ENCODE results near the gene CHRNB4.

Gene CHRNB4

DNA sequence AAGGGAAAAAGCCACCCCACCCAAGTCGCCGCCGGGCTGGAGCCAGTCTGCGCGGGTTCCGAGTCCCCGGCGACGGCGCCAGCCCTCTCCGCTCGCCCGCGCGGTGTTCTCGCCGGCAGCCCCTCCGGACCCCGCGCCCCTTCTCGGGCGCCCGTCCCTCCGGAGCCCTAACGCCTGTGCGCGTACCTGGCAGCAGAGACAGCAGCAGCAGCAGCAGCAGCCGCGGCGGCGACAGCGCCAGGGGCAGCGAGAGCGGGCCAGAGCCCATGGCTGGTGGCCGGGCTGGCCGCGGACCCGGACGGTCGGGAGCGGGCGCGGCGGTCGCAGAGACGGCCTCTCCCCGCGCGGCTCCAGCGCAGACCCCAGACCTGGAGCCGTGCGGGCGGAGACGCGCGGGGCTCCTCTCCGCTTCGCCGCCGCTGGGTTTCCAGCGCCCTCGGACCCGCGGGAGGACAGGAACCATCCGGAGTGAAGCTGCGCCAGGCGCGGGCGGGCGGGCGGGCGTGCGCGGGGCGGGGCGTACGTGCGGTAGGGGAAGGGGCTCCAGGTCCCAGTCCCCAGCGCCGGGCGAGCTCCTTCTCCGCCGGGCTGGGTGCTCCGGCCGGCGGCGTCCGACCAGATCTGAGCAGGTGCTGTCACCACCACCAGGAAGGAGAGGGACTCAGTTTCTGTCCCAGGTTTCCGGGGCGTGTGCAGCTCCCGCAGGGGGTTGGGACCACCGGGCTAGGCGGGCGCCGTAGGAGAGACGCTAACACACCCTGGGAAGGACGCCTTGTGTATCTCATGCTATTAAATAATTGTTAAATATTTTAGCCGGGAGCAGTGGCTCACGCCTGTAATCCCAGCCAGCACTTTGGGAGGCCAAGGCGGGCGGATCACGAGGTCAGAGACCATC is 20.2 kb downstream of the CHRNB4 start, which contains the start of gene CHRNA3:
CHRNA3 (minus strand) TSS at position 470 of the 895 bp plus-strand sequence; CDS start at position 268, 202 bp downstream.
- no peak for DNase-seq (ENCODE audit: low read depth, low spot score)
- ChIA-PET POLR2A (no interaction called here), CTCF (interaction anchor here (0.9 to 3.5 kb wide), 5 partner anchors 23 to 132 kb away, joined by 3 to 43 read pairs (median 4); no protein-coding TSS in a partner anchor)
- TF ChIP-seq, protein P1, sequence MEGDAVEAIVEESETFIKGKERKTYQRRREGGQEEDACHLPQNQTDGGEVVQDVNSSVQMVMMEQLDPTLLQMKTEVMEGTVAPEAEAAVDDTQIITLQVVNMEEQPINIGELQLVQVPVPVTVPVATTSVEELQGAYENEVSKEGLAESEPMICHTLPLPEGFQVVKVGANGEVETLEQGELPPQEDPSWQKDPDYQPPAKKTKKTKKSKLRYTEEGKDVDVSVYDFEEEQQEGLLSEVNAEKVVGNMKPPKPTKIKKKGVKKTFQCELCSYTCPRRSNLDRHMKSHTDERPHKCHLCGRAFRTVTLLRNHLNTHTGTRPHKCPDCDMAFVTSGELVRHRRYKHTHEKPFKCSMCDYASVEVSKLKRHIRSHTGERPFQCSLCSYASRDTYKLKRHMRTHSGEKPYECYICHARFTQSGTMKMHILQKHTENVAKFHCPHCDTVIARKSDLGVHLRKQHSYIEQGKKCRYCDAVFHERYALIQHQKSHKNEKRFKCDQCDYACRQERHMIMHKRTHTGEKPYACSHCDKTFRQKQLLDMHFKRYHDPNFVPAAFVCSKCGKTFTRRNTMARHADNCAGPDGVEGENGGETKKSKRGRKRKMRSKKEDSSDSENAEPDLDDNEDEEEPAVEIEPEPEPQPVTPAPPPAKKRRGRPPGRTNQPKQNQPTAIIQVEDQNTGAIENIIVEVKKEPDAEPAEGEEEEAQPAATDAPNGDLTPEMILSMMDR (IDR thresholded peaks at IDR 0.05; ENCODE audit: insufficient read depth, low read length, missing control alignments): no peak
- no peak within 1 kb of the TSS for H3K4me3 ChIP-seq (ENCODE audit: low read depth, low read length)

DNA sequence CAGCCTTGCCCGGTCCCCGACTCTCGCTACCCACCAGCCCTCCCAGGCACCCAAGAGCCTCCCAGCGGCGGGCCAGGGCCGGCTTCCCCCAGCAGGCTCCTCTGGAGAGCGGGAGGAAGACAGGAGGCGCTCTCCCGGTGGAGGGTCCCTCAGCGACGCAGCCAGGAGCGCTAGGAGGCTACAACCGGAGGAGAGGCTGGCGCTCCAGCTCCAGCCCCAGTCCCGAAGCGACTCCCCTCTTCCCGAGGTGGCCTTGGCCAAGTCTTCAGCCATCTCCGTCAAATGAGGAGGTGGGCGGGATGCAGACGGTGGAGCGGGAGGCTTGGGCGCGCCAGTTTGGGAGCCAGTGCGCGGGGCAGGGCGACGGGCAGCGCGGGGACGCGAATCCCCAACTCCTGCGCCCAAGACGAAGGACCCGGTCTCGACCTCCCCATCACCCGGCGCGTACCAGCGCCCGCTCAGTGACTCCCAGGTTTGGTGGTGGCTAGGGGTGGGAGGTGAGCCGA is 20.9 kb downstream of the CHRNB4 start:
- no peak for DNase-seq (ENCODE audit: low read depth, low spot score)
- ChIA-PET CTCF (interaction anchor here (0.9 to 3.5 kb wide), 7 partner anchors 9 to 565 kb away, joined by 4 to 43 read pairs (median 7); no protein-coding TSS in a partner anchor), POLR2A (no interaction called here)
- no peak overlapping the region for H3K4me3 ChIP-seq (ENCODE audit: low read depth, low read length)
- TF ChIP-seq, protein P1 (IDR thresholded peaks at IDR 0.05; ENCODE audit: insufficient read depth, low read length, missing control alignments): no peak

DNA sequence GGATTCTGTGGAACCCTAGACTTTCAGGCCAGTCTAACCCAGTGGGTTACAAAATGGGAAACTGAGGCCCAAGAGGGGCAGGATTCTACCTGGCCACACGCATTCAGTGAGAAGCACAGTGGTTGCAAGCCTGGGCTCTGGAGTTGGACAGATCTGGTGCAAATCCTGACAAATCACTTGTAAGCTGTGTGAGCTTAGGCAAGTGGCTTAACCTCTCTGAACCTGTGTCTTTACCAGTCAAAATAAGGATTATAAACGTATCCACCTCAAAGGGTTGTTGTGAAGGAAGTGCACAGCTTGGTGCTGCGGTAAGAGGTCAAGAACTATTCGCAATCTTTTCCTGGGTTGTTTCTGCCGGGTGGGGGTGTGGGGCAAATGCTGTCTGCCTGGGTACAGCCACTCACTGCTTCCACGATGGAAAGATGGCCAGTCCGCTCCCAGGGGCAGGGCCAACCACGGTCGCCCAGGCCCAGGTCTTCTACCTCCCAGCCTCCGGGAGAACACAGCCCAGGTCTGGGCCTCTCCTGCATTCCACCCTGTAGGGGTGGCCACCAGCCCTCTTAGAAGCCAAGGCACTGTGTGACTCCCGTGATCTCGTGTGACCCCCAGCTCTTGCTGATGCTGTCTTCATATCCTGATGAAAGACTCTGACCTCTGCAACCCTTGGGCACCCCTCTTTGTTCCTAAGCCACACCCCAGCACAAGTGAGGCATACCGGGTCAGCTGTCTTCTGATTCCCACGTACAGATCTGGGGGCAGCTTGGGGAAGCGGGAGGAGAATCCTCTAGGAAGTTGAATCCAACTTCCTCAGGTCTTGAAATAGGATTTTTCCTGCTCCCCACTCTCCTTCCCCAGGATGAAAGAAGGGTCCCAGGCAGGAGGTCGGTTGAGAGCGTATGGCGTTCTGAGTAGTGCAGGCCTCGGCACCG is 21.7 kb downstream of the CHRNB4 start:
- no peak for DNase-seq (ENCODE audit: low read depth, low spot score)
- TF ChIP-seq, protein P1 (IDR thresholded peaks at IDR 0.05; ENCODE audit: insufficient read depth, low read length, missing control alignments): no peak
- ChIA-PET POLR2A (no interaction called here), CTCF (interaction anchor here (0.7 to 3.5 kb wide), 15 partner anchors 9 to 565 kb away, joined by 3 to 43 read pairs (median 4); no protein-coding TSS in a partner anchor)
- H3K4me3 ChIP-seq (ENCODE audit: low read depth, low read length): no peak overlapping the region

DNA sequence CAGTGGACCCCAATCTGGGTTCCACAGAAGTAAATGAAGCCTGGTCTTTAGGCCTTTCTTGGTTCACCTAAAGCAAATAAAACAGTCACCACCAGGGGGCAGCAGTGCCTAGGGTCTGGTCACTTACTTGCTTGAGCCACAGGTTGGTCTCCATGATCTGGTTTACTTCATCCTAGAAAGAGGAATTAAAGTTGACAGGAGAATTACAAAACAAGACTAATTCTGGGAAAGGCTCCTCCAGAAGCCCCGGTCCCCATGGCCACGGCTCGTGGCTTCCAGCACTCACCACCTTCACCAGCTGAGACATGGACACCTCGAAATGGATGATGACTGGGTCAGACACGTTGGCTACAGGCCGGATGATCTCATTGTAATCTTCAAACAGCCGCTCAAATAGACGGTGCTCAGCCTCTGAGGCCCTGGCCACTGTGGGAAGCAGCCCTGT is 22.5 kb downstream of the CHRNB4 start:
- DNase-seq (ENCODE audit: low read depth, low spot score): peak; percentile 52
- ChIA-PET POLR2A (no interaction called here), CTCF (interaction anchor here (0.7 to 3.5 kb wide), 13 partner anchors 10 to 566 kb away, joined by 3 to 43 read pairs (median 4); no protein-coding TSS in a partner anchor)
- H3K4me3 ChIP-seq (ENCODE audit: low read depth, low read length): no peak overlapping the region
- TF ChIP-seq, protein P1 (IDR thresholded peaks at IDR 0.05; ENCODE audit: insufficient read depth, low read length, missing control alignments): peak; percentile 77

DNA sequence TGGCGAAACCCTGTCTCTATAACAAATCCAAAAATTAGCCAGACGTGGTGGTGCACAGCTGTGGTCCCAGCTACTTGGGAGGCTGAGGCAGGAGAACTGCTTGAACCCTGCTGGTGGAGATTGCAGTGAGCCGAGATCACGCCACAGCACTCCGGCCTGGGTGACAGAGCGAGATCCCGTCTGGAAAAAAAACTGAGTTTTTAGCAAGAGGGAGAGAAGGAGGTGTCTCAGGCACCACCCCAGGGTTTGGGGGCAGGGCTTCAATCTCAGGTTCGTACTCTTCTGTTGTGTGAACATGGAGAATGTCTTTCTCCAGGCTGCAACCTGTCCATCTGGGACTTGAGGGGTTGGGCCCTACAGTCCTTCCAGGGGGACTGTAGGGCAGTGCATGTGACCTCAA is 22.9 kb downstream of the CHRNB4 start:
- DNase-seq (ENCODE audit: low read depth, low spot score): no peak
- CTCF ChIA-PET: interaction anchor here (0.6 to 3.5 kb wide), 8 partner anchors 11 to 567 kb away, joined by 3 to 43 read pairs (median 6); no protein-coding TSS in a partner anchor
- TF ChIP-seq, protein P1 (IDR thresholded peaks at IDR 0.05; ENCODE audit: insufficient read depth, low read length, missing control alignments): no peak
- POLR2A ChIA-PET: no interaction called here
- H3K4me3 ChIP-seq (ENCODE audit: low read depth, low read length): no peak overlapping the region
